ENCODE measurements around the gene KRTAP5-3.

DNA sequence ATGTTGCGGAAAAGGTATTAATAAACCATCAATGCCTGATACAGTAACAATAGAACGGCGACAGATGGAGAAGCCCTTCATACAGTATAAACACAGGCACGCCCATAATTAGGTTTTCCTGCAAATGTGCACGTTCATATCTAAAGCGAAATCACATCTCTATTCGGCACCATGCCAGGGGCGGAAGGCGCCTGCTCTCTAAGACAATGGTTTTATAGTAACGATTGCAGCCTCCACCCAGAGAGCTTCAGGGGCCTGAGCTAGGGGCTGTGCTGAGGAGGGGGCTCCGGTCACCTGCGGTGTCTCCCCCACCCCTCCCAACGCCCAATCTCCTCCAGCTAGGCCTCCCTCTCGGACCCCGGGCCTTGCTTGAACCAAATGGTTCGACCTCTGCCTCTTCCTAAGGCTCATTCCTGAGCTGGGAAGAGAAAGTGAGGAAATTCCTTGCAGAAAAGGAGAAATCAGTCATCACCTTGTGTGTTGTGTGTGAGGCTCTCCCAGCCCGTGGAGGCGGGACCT is 30.9 kb upstream of the KRTAP5-3 start:
- TF ChIP-seq EP300 (IDR thresholded peaks at IDR 0.05; ENCODE audit: borderline replicate concordance) (no peak), RAD21 (IDR thresholded peaks at IDR 0.05; ENCODE audit: low read depth) (no peak), EGR1 (IDR thresholded peaks at IDR 0.05) (no peak)
